MCF 10A (cell line): ENCODE data around the gene PCNX4. TPM values are rescaled to one million over a fixed set of nuclear protein-coding genes. Genes with fewer than 3 reads are reported as not detected.
"Not testable (repeated sequence)": the region's sequence is repeated elsewhere in the genome, so short reads cannot be mapped to it uniquely, and the experiment has no call there.

Experiments
- BruUV-seq: library from RNA; stranded (reverse); fragments of 400-500 nt; replicated peaks from 2 replicates; lab custom pipeline; 2021; lab: Mats Ljungman, UMichigan
- CTCF ChIA-PET: fragments of 300-600 bp; sonication (Branson Sonifier 250); formaldehyde crosslinking; extraction: SDS; loops from one replicate; lab custom pipeline; 2021; ENCODE audit warnings: antibody characterized with exemption, inconsistent platforms; lab: Yijun Ruan, JAX
- POLR2A ChIA-PET: fragments of 300-600, 350-650 bp; sonication (Branson Sonifier 250); formaldehyde crosslinking; extraction: SDS; loops from one replicate; lab custom pipeline; 2020; ENCODE audit warnings: antibody characterized with exemption, inconsistent platforms; lab: Yijun Ruan, JAX
- DNase-seq: peaks from one replicate; pipeline ENCODE4 v3.0.0-alpha.2; 2018; ENCODE audit not compliant: unreplicated experiment
- H3K27ac Mint-ChIP-seq: one replicate; pipeline ENCODE4 v1.8.0; 2022; ENCODE audit warnings: mild to moderate bottlenecking, low read depth, mixed read lengths; ENCODE audit not compliant: unreplicated experiment
- H3K27me3 Mint-ChIP-seq: one replicate; pipeline ENCODE4 v1.8.0; 2022; ENCODE audit warnings: mixed read lengths; ENCODE audit not compliant: insufficient read depth, unreplicated experiment
- H3K36me3 Mint-ChIP-seq: one replicate; pipeline ENCODE4 v1.8.0; 2022; ENCODE audit warnings: mild to moderate bottlenecking, moderate library complexity, mixed read lengths; ENCODE audit not compliant: insufficient read depth, unreplicated experiment
- H3K4me1 Mint-ChIP-seq: one replicate; pipeline ENCODE4 v1.8.0; 2022; ENCODE audit warnings: mixed read lengths; ENCODE audit not compliant: insufficient read depth, unreplicated experiment
- H3K4me3 Mint-ChIP-seq: one replicate; pipeline ENCODE4 v1.8.0; 2022; ENCODE audit warnings: mild to moderate bottlenecking, moderate library complexity, mixed read lengths; ENCODE audit not compliant: unreplicated experiment
- H3K9me3 Mint-ChIP-seq: one replicate; pipeline ENCODE4 v1.8.0; 2022; ENCODE audit warnings: mixed read lengths; ENCODE audit not compliant: unreplicated experiment
- CTCF ChIP-seq: fragments of 200-600 bp; IDR thresholded peaks from one replicate; pipeline ENCODE4 v1.8.0; 2022; ENCODE audit warnings: antibody characterized with exemption, mild to moderate bottlenecking; ENCODE audit not compliant: unreplicated experiment
- intact Hi-C: fragments of 100-400 bp; cut with micrococcal nuclease; formaldehyde crosslinking; loops from 2 replicates; pipeline ENCODE4 v1.14.1; 2022
- total RNA-seq: library from RNA; stranded (reverse); gene quantifications from 2 replicates; pipeline ENCODE4 v1.2.3, GENCODE V29; 2022

PCNX4 gene
- total RNA-seq, 1 experiment from 2014 or later, result 62.8 TPM

GRCh38 chr14:60095781-60096450, 4.2 kb downstream of the PCNX4 start:
- H3K9me3 Mint-ChIP-seq, result no peaks in the 10 kb centered on the region
- ChIA-PET POLR2A (interaction anchor here (0.7 to 2.1 kb wide), 6 partner anchors 9 to 131 kb away, joined by 3 to 7 read pairs (median 4); partner anchors contain the start of gene DHRS7), CTCF (interaction anchor here (0.6 to 1.2 kb wide), 6 partner anchors 9 to 469 kb away, joined by 3 to 6 read pairs (median 4); partner anchors contain the start of gene DHRS7)
- no TSS peak for BruUV-seq
- peak overlapping the region; percentile 93 for H3K4me3 Mint-ChIP-seq
- intact Hi-C loops, result loop anchor here (10.0 kb wide), 1 partner anchor 159 kb away; no protein-coding TSS in a partner anchor
- no peak for TF ChIP-seq CTCF
- no peaks in the 10 kb centered on the region for H3K27me3 Mint-ChIP-seq
- peak overlapping the region; percentile 97 for H3K27ac Mint-ChIP-seq
- H3K36me3 Mint-ChIP-seq, result peaks cover 28% of the 10 kb centered on the region
- H3K4me1 Mint-ChIP-seq, result peaks cover 24% of the 10 kb centered on the region
- no peak for DNase-seq

GRCh38 chr14:60097974-60098373, 6.3 kb downstream of the PCNX4 start:
- H3K27me3 Mint-ChIP-seq, result no peaks in the 10 kb centered on the region
- H3K27ac Mint-ChIP-seq, result peak overlapping the region; percentile 60
- TF ChIP-seq CTCF, result no peak
- CTCF ChIA-PET, result interaction anchor here (0.7 to 1.2 kb wide), 2 partner anchors 53 to 70 kb away, joined by 3 to 4 read pairs; no protein-coding TSS in a partner anchor
- BruUV-seq, result no TSS peak
- peaks cover 30% of the 10 kb centered on the region for H3K36me3 Mint-ChIP-seq
- DNase-seq, result no peak
- intact Hi-C loops, result loop anchor here (10.0 kb wide), 1 partner anchor 157 kb away; no protein-coding TSS in a partner anchor
- no peaks in the 10 kb centered on the region for H3K9me3 Mint-ChIP-seq
- H3K4me1 Mint-ChIP-seq, result peaks cover 41% of the 10 kb centered on the region
- POLR2A ChIA-PET, result no interaction called here
- no peak overlapping the region for H3K4me3 Mint-ChIP-seq

- ChIA-PET POLR2A (interaction anchor here (0.6 to 2.6 kb wide), 5 partner anchors 8 to 82 kb away, joined by 3 to 21 read pairs (median 5); partner anchors contain the start of gene PCNX4), CTCF (interaction anchor here (0.6 to 2.4 kb wide), 4 partner anchors 9 to 1599 kb away, joined by 3 to 8 read pairs (median 4); partner anchors contain the start of gene DHRS7)
- H3K4me3 Mint-ChIP-seq, DNase-seq, H3K9me3 Mint-ChIP-seq, BruUV-seq, H3K27ac Mint-ChIP-seq, H3K27me3 Mint-ChIP-seq: not testable (repeated sequence)
- Mint-ChIP-seq H3K36me3 (peaks cover 30% of the 10 kb centered on the region), H3K4me1 (peaks cover 38% of the 10 kb centered on the region)
- intact Hi-C loops, result loop anchor here (10.0 kb wide), 1 partner anchor 155 kb away; no protein-coding TSS in a partner anchor
Observed at GRCh38 chr14:60099855-60100254, 8.1 kb downstream of the PCNX4 start.

GRCh38 chr14:60101786-60102185, 10.1 kb downstream of the PCNX4 start:
- intact Hi-C loops, result no loop called here

More at GRCh38 chr14:60101786-60102185, 10.1 kb downstream of the PCNX4 start:
- H3K4me3 Mint-ChIP-seq, result no peak overlapping the region
- ChIA-PET CTCF (no interaction called here), POLR2A (interaction anchor here (1.3 to 2.6 kb wide), 4 partner anchors 10 to 64 kb away, joined by 3 to 21 read pairs (median 4); partner anchors contain the start of genes DHRS7 and PCNX4)
- no peaks in the 10 kb centered on the region for H3K27me3 Mint-ChIP-seq
- no TSS peak for BruUV-seq
- H3K9me3 Mint-ChIP-seq, result no peaks in the 10 kb centered on the region
- no peak for DNase-seq
- no peak for TF ChIP-seq CTCF
- H3K27ac Mint-ChIP-seq, result peak overlapping the region; percentile 62
- peaks cover 38% of the 10 kb centered on the region for H3K36me3 Mint-ChIP-seq
- peaks cover 42% of the 10 kb centered on the region for H3K4me1 Mint-ChIP-seq
